H9 (cell line): Measurements from ENCODE around the gene MPHOSPH8. TPM values are rescaled to one million over a fixed set of nuclear protein-coding genes. Genes with fewer than 3 reads are reported as not detected.

Source experiments
- DNase-seq: peaks from one replicate; pipeline ENCODE4 v3.0.0-alpha.2; 2017
- H2AFZ ChIP-seq: one replicate; pipeline ENCODE4 v1.6.1; 2013; ENCODE audit warnings: mild to moderate bottlenecking, low read length, control low read depth, moderate library complexity
- H2AK5ac ChIP-seq: 2 replicates; pipeline ENCODE4 v1.6.1; 2013; ENCODE audit warnings: low read length, control low read depth, mixed read lengths; ENCODE audit not compliant: insufficient read length
- H2BK120ac ChIP-seq: one replicate; pipeline ENCODE4 v1.6.1; 2013; ENCODE audit warnings: low read depth, mild to moderate bottlenecking, low read length, control low read depth, inconsistent platforms; ENCODE audit not compliant: poor library complexity, severe bottlenecking
- H2BK12ac ChIP-seq: 2 replicates; pipeline ENCODE4 v1.6.1; 2013; ENCODE audit warnings: low read length, control low read depth, mixed read lengths, low read depth; ENCODE audit not compliant: insufficient read length
- H2BK15ac ChIP-seq: 2 replicates; pipeline ENCODE4 v1.6.1; 2013; ENCODE audit warnings: low read depth, low read length, control low read depth
- H2BK20ac ChIP-seq: one replicate; pipeline ENCODE4 v1.6.1; 2013; ENCODE audit warnings: low read depth, mild to moderate bottlenecking, low read length, control low read depth, inconsistent platforms; ENCODE audit not compliant: poor library complexity, severe bottlenecking
- H2BK5ac ChIP-seq: 2 replicates; pipeline ENCODE4 v1.6.1; 2013; ENCODE audit warnings: low read length, control low read depth, mixed read lengths; ENCODE audit not compliant: insufficient read length
- H3K14ac ChIP-seq: 2 replicates; pipeline ENCODE4 v1.6.1; 2013; ENCODE audit warnings: low read length, control low read depth; ENCODE audit not compliant: insufficient read depth
- H3K18ac ChIP-seq: 2 replicates; pipeline ENCODE4 v1.6.1; 2013; ENCODE audit warnings: low read depth, mild to moderate bottlenecking, mixed read lengths, low read length, control low read depth; ENCODE audit not compliant: insufficient read length
- H3K23ac ChIP-seq: 2 replicates; pipeline ENCODE4 v1.6.1; 2013; ENCODE audit warnings: low read length, control low read depth, mixed read lengths, low read depth; ENCODE audit not compliant: insufficient read length
- H3K23me2 ChIP-seq: 2 replicates; pipeline ENCODE4 v1.6.1; 2013; ENCODE audit warnings: low read depth, mild to moderate bottlenecking, mixed read lengths, low read length, control low read depth; ENCODE audit not compliant: insufficient read length, poor library complexity, severe bottlenecking
- H3K27ac ChIP-seq: 2 replicates; pipeline ENCODE4 v1.5.1; 2013; ENCODE audit warnings: low read length, control low read depth, mixed read lengths, low read depth; ENCODE audit not compliant: insufficient read length
- H3K27me3 ChIP-seq: 2 replicates; pipeline ENCODE4 v1.6.1; 2013; ENCODE audit warnings: low read length, control low read depth, inconsistent platforms; ENCODE audit not compliant: insufficient read depth
- H3K4ac ChIP-seq: 2 replicates; pipeline ENCODE4 v1.6.1; 2013; ENCODE audit warnings: low read depth, mild to moderate bottlenecking, control low read depth, inconsistent platforms, low read length, moderate library complexity
- H3K4me1 ChIP-seq: 2 replicates; pipeline ENCODE4 v1.6.1; 2013; ENCODE audit warnings: low read length, control low read depth, inconsistent platforms; ENCODE audit not compliant: insufficient read depth
- H3K4me2 ChIP-seq: 2 replicates; pipeline ENCODE4 v1.6.1; 2013; ENCODE audit warnings: low read length, control low read depth, mixed read lengths; ENCODE audit not compliant: insufficient read length, insufficient read depth
- H3K56ac ChIP-seq: 2 replicates; pipeline ENCODE4 v1.6.1; 2013; ENCODE audit warnings: low read depth, mild to moderate bottlenecking, mixed read lengths, low read length, control low read depth; ENCODE audit not compliant: insufficient read length
- H3K79me1 ChIP-seq: 2 replicates; pipeline ENCODE4 v1.6.1; 2013; ENCODE audit warnings: low read depth, mild to moderate bottlenecking, moderate library complexity, low read length, control low read depth, inconsistent platforms; ENCODE audit not compliant: insufficient read depth, poor library complexity, severe bottlenecking
- H3K79me2 ChIP-seq: 2 replicates; pipeline ENCODE4 v1.6.1; 2013; ENCODE audit warnings: low read length, control low read depth, inconsistent platforms; ENCODE audit not compliant: insufficient read depth
- H3K9ac ChIP-seq: 2 replicates; pipeline ENCODE4 v1.6.1; 2013; ENCODE audit warnings: low read length, control low read depth, mixed read lengths; ENCODE audit not compliant: insufficient read length; ENCODE audit errors: extremely low read depth
- H3K9me3 ChIP-seq: one replicate; pipeline ENCODE4 v1.6.1; 2013; ENCODE audit warnings: low read depth, low read length, inconsistent platforms; ENCODE audit not compliant: control insufficient read depth
- H3T11ph ChIP-seq: one replicate; pipeline ENCODE4 v1.6.1; 2013; ENCODE audit warnings: mild to moderate bottlenecking, low read length, control low read depth, inconsistent platforms
- H4K20me1 ChIP-seq: one replicate; pipeline ENCODE4 v1.6.1; 2013; ENCODE audit not compliant: control insufficient read depth, insufficient read length, insufficient read depth
- H4K5ac ChIP-seq: 2 replicates; pipeline ENCODE4 v1.6.1; 2013; ENCODE audit warnings: low read depth, mild to moderate bottlenecking, mixed read lengths, low read length, control low read depth; ENCODE audit not compliant: insufficient read length
- H4K8ac ChIP-seq: replicated peaks from 2 replicates; pipeline ENCODE4 v1.6.1; 2013; ENCODE audit warnings: low read length, control low read depth, mixed read lengths, low read depth; ENCODE audit not compliant: insufficient read length
- H4K91ac ChIP-seq: 2 replicates; pipeline ENCODE4 v1.6.1; 2013; ENCODE audit warnings: low read depth, mild to moderate bottlenecking, moderate library complexity, mixed read lengths, low read length, control low read depth; ENCODE audit not compliant: insufficient read length
- H3K27ac Mint-ChIP-seq, 3 experiments: 2 replicates in 2 of 3; 3 replicates in 1 of 3; pipeline ENCODE4 v1.8.0; 2020 to 2021; ENCODE audit warnings: mixed read lengths in 3 of 3, mild to moderate bottlenecking in 1 of 3, moderate library complexity in 1 of 3
- H3K27me3 Mint-ChIP-seq: 2 replicates; pipeline ENCODE4 v1.8.0; 2021; ENCODE audit warnings: low read depth, mild to moderate bottlenecking, moderate library complexity, mixed read lengths
- H3K36me3 Mint-ChIP-seq, 3 experiments: 2 replicates in 2 of 3; 3 replicates in 1 of 3; pipeline ENCODE4 v1.8.0; 2020 to 2021; ENCODE audit warnings: low read depth in 3 of 3, mixed read lengths in 3 of 3; ENCODE audit not compliant: insufficient read depth in 1 of 3
- H3K4me1 Mint-ChIP-seq, 2 experiments: 2 replicates each; pipeline ENCODE4 v1.8.0; 2020; ENCODE audit warnings: mixed read lengths in 2 of 2
- H3K4me3 Mint-ChIP-seq, 2 experiments: 2 replicates in 1 of 2; 3 replicates in 1 of 2; pipeline ENCODE4 v1.8.0; 2020 to 2021; ENCODE audit warnings: mild to moderate bottlenecking in 2 of 2, mixed read lengths in 2 of 2, moderate library complexity in 1 of 2
- H3K9me3 Mint-ChIP-seq, 2 experiments: 2 replicates in 1 of 2; 3 replicates in 1 of 2; pipeline ENCODE4 v1.8.0; 2020; ENCODE audit warnings: mild to moderate bottlenecking in 2 of 2, mixed read lengths in 2 of 2, moderate library complexity in 1 of 2
- WGBS: extraction: QIAGEN DNeasy Blood & Tissue Kit; methylation state at CpG from one replicate; pipeline ENCODE4 v1.1.7; 2013; ENCODE audit warnings: missing lambda C conversion rate, low lambda C conversion rate, mixed read lengths; ENCODE audit not compliant: insufficient read length; ENCODE audit errors: extremely low coverage; 5-methylcytosine and 5-hydroxymethylcytosine counted together
- total RNA-seq: library from RNA; stranded (reverse); gene quantifications from 2 replicates; pipeline ENCODE4 v1.2.1, GENCODE V29; 2021
- TF ChIP-seq, protein P1 (sequence below): fragments of 200-600 bp; sonication (generic); conservative IDR thresholded peaks from 3 replicates; pipeline ENCODE4 v1.8.0; 2021; ENCODE audit warnings: antibody characterized with exemption, mild to moderate bottlenecking

The MPHOSPH8 gene
- total RNA-seq, 1 experiment from 2014 or later: 21.1 TPM

DNA sequence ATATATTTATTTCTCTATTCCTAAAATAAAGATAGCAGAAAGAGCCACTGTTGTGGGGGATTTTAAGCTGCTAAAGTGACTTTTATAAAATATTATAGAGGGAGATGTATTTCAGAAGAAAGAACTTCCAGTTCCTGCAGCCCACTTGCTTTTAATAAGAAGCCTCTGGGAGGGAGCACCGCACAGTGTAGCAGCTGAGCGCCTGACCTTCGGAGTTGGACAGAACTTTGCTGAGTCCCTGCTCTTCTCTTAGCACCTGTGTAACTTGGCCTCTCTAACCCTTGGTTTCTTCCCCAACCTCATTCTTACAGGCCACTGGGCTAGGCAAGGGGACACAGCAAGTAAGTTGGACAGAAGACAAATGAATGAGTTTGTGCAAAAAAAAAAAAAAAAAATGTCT lies 37.4 kb upstream of the MPHOSPH8 start:
- H3K23ac ChIP-seq: no peak overlapping the region
- peaks cover 0 to 2% of the 10 kb centered on the region in 2 experiments; a peak in 2 of 4 replicates for H3K4me1 Mint-ChIP-seq
- peaks cover 0 to 15% (median 1%) of the 10 kb centered on the region in 3 experiments; a peak in 3 of 7 replicates for H3K36me3 Mint-ChIP-seq
- H3K9ac ChIP-seq: no peak overlapping the region
- H2AK5ac ChIP-seq: no peak overlapping the region
- no peaks in the 10 kb centered on the region for H4K20me1 ChIP-seq
- no peak overlapping the region for H3K4ac ChIP-seq
- H3K9me3 ChIP-seq: peaks cover 9% of the 10 kb centered on the region
- no peak overlapping the region; a peak in 1 of 5 replicates for H3K4me3 Mint-ChIP-seq
- no peak overlapping the region for H2BK20ac ChIP-seq
- no peak overlapping the region for H3K4me2 ChIP-seq
- H3K79me2 ChIP-seq: no peaks in the 10 kb centered on the region
- no peak overlapping the region for H2AFZ ChIP-seq
- H3K27me3 Mint-ChIP-seq: peaks cover 16% of the 10 kb centered on the region
- H2BK120ac ChIP-seq: no peak overlapping the region
- H3K18ac ChIP-seq: no peak overlapping the region
- H2BK15ac ChIP-seq: no peak overlapping the region
- no peak overlapping the region for H3K27ac Mint-ChIP-seq
- no peaks in the 10 kb centered on the region for H3K4me1 ChIP-seq
- H4K5ac ChIP-seq: no peak overlapping the region
- DNase-seq: no peak
- no peak overlapping the region for H3K14ac ChIP-seq
- no peak overlapping the region for H4K8ac ChIP-seq
- H3K27ac ChIP-seq: no peak overlapping the region
- H2BK12ac ChIP-seq: no peak overlapping the region
- no peaks in the 10 kb centered on the region for H3K27me3 ChIP-seq
- H3K9me3 Mint-ChIP-seq: peaks cover 43 to 70% of the 10 kb centered on the region in 2 experiments
- H3K23me2 ChIP-seq: no peaks in the 10 kb centered on the region
- no peak overlapping the region for H2BK5ac ChIP-seq
- H3T11ph ChIP-seq: no peak overlapping the region
- no peak overlapping the region for H3K56ac ChIP-seq
- TF ChIP-seq, protein P1, sequence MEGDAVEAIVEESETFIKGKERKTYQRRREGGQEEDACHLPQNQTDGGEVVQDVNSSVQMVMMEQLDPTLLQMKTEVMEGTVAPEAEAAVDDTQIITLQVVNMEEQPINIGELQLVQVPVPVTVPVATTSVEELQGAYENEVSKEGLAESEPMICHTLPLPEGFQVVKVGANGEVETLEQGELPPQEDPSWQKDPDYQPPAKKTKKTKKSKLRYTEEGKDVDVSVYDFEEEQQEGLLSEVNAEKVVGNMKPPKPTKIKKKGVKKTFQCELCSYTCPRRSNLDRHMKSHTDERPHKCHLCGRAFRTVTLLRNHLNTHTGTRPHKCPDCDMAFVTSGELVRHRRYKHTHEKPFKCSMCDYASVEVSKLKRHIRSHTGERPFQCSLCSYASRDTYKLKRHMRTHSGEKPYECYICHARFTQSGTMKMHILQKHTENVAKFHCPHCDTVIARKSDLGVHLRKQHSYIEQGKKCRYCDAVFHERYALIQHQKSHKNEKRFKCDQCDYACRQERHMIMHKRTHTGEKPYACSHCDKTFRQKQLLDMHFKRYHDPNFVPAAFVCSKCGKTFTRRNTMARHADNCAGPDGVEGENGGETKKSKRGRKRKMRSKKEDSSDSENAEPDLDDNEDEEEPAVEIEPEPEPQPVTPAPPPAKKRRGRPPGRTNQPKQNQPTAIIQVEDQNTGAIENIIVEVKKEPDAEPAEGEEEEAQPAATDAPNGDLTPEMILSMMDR: no peak
- no CpG with 5 or more reads among the region's 3 CpGs for WGBS
- H4K91ac ChIP-seq: no peak overlapping the region
- no peaks in the 10 kb centered on the region for H3K79me1 ChIP-seq
